ENCODE results near the gene GSE1.

GSE1 gene

GRCh38 chr16:85622683-85623082 lies 9.6 kb downstream of the GSE1 start:
- Histone ChIP-seq H3K4me2 (ENCODE audit: low read length) (no peak overlapping the region), H3K79me2 (ENCODE audit: control insufficient read depth, low read length) (peaks cover 97% of the 10 kb centered on the region), H3K9me2 (replicated peaks; ENCODE audit: control insufficient read depth, low read length) (no peaks in the 10 kb centered on the region), H4K20me1 (ENCODE audit: control insufficient read depth, insufficient read depth, low read depth, low read length) (peaks cover 24% of the 10 kb centered on the region), H3K27me3 (ENCODE audit: control insufficient read depth, low read length) (no peaks in the 10 kb centered on the region), H3K9me3 (ENCODE audit: control insufficient read depth, insufficient read depth, low read length) (no peaks in the 10 kb centered on the region), H3K36me3 (ENCODE audit: control insufficient read depth, low read length) (peaks cover 10% of the 10 kb centered on the region), H3F3A (ENCODE audit: control insufficient read depth, insufficient read depth) (no peaks in the 10 kb centered on the region), H3K27ac (ENCODE audit: low read depth, low read length) (no peak overlapping the region), H3K4me1 (ENCODE audit: control insufficient read depth, low read length) (no peaks in the 10 kb centered on the region), H3K4me3 (ENCODE audit: low read length) (no peak overlapping the region)
- TF ChIP-seq EZH2phosphoT487 (IDR thresholded peaks at IDR 0.05; ENCODE audit: borderline replicate concordance, low read length) (no peak), CTCF (IDR thresholded peaks at IDR 0.05; ENCODE audit: low read depth, low read length, poor library complexity, severe bottlenecking) (no peak)

GRCh38 chr16:85623250-85623649 lies 10.1 kb downstream of the GSE1 start:
- no peaks in the 10 kb centered on the region for H3K4me1 ChIP-seq (ENCODE audit: control insufficient read depth, low read length)
- no peak for TF ChIP-seq EZH2phosphoT487 (IDR thresholded peaks at IDR 0.05; ENCODE audit: borderline replicate concordance, low read length)
- TF ChIP-seq CTCF (IDR thresholded peaks at IDR 0.05; ENCODE audit: low read depth, low read length, poor library complexity, severe bottlenecking): no peak
- no peak overlapping the region for H3K27ac ChIP-seq (ENCODE audit: low read depth, low read length)
- H3K36me3 ChIP-seq (ENCODE audit: control insufficient read depth, low read length): peaks cover 5% of the 10 kb centered on the region
- H3K79me2 ChIP-seq (ENCODE audit: control insufficient read depth, low read length): peaks cover 97% of the 10 kb centered on the region
- H3K27me3 ChIP-seq (ENCODE audit: control insufficient read depth, low read length): no peaks in the 10 kb centered on the region
- H3K9me2 ChIP-seq (replicated peaks; ENCODE audit: control insufficient read depth, low read length): no peaks in the 10 kb centered on the region
- H3K4me2 ChIP-seq (ENCODE audit: low read length): no peak overlapping the region
- H4K20me1 ChIP-seq (ENCODE audit: control insufficient read depth, insufficient read depth, low read depth, low read length): peaks cover 18% of the 10 kb centered on the region
- H3K4me3 ChIP-seq (ENCODE audit: low read length): no peak overlapping the region
- no peaks in the 10 kb centered on the region for H3K9me3 ChIP-seq (ENCODE audit: control insufficient read depth, insufficient read depth, low read length)
- H3F3A ChIP-seq (ENCODE audit: control insufficient read depth, insufficient read depth): no peaks in the 10 kb centered on the region

- no peaks in the 10 kb centered on the region for H3K4me1 ChIP-seq (ENCODE audit: control insufficient read depth, low read length)
- H3K36me3 ChIP-seq (ENCODE audit: control insufficient read depth, low read length): no peaks in the 10 kb centered on the region
- H3K4me3 ChIP-seq (ENCODE audit: low read length): no peak overlapping the region
- TF ChIP-seq CTCF (IDR thresholded peaks at IDR 0.05; ENCODE audit: low read depth, low read length, poor library complexity, severe bottlenecking): no peak
- no peak for TF ChIP-seq EZH2phosphoT487 (IDR thresholded peaks at IDR 0.05; ENCODE audit: borderline replicate concordance, low read length)
- H4K20me1 ChIP-seq (ENCODE audit: control insufficient read depth, insufficient read depth, low read depth, low read length): peaks cover 15% of the 10 kb centered on the region; the same call in 1 of the 2 replicates
- no peaks in the 10 kb centered on the region for H3K27me3 ChIP-seq (ENCODE audit: control insufficient read depth, low read length)
- no peaks in the 10 kb centered on the region for H3K9me2 ChIP-seq (replicated peaks; ENCODE audit: control insufficient read depth, low read length)
- H3K9me3 ChIP-seq (ENCODE audit: control insufficient read depth, insufficient read depth, low read length): no peaks in the 10 kb centered on the region
- H3K79me2 ChIP-seq (ENCODE audit: control insufficient read depth, low read length): peaks cover 97% of the 10 kb centered on the region
- H3K4me2 ChIP-seq (ENCODE audit: low read length): no peak overlapping the region
- H3F3A ChIP-seq (ENCODE audit: control insufficient read depth, insufficient read depth): no peaks in the 10 kb centered on the region
- H3K27ac ChIP-seq (ENCODE audit: low read depth, low read length): no peak overlapping the region
These were observed 11.0 kb downstream of the GSE1 start for GRCh38 chr16:85623997-85624601.

Data from DOHH2 (cell line).